GM12865 (cell line): ENCODE results near the gene NMU.

Experiments used
- DNase-seq: peaks from one replicate; pipeline ENCODE4 v3.0.0; 2010; ENCODE audit warnings: low read depth
- H3K4me3 ChIP-seq: 2 replicates; pipeline ENCODE4 v1.5.1; 2011; ENCODE audit warnings: mild to moderate bottlenecking, low read depth, low read length, control low read depth
- TF ChIP-seq, protein P1 (sequence below): IDR thresholded peaks from 2 replicates; pipeline ENCODE4 v1.5.1; 2011; ENCODE audit warnings: low read length, control low read depth, low read depth, inconsistent platforms; ENCODE audit not compliant: insufficient read depth; ENCODE audit errors: missing control alignments

NMU gene

DNA sequence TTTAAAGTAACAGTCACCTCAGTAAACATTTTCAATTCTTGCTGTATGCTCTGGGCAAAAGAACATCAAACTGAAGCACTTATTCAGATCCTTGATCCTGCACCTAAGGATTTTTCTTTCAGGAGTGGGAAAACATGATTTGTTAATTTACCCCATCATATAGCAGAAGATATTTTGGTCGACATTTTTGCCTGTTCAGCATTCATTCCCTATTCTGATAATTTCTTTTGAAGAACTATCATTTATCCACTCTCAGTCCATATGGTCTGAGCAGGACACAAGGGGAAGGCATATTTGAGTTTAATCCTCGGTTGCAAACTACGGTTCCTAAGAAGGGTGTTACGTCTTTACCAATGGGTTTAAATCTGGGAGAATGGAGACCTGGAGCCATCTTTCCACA is 88.2 kb downstream of the NMU start:
- DNase-seq, result no peak
- peak overlapping the region; percentile 63 for H3K4me3 ChIP-seq
- TF ChIP-seq, protein P1, sequence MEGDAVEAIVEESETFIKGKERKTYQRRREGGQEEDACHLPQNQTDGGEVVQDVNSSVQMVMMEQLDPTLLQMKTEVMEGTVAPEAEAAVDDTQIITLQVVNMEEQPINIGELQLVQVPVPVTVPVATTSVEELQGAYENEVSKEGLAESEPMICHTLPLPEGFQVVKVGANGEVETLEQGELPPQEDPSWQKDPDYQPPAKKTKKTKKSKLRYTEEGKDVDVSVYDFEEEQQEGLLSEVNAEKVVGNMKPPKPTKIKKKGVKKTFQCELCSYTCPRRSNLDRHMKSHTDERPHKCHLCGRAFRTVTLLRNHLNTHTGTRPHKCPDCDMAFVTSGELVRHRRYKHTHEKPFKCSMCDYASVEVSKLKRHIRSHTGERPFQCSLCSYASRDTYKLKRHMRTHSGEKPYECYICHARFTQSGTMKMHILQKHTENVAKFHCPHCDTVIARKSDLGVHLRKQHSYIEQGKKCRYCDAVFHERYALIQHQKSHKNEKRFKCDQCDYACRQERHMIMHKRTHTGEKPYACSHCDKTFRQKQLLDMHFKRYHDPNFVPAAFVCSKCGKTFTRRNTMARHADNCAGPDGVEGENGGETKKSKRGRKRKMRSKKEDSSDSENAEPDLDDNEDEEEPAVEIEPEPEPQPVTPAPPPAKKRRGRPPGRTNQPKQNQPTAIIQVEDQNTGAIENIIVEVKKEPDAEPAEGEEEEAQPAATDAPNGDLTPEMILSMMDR, result no peak

DNA sequence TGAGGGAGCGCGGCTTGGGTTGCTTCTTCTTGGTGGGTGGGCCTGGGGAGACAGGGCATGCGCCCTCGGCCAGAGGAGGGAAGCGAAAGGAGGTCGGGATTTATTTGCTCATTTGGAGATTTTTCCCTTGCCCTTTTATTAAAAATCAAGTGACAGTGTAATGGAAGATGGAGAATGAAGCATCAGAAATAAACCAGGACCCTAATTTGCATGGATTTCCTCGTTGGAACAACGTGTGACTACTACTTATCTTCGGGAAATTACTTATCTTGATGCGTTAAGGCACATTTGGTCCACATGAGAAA is 88.7 kb downstream of the NMU start:
- DNase-seq, result no peak
- H3K4me3 ChIP-seq, result peak overlapping the region; percentile 63
- TF ChIP-seq, protein P1, result no peak

DNA sequence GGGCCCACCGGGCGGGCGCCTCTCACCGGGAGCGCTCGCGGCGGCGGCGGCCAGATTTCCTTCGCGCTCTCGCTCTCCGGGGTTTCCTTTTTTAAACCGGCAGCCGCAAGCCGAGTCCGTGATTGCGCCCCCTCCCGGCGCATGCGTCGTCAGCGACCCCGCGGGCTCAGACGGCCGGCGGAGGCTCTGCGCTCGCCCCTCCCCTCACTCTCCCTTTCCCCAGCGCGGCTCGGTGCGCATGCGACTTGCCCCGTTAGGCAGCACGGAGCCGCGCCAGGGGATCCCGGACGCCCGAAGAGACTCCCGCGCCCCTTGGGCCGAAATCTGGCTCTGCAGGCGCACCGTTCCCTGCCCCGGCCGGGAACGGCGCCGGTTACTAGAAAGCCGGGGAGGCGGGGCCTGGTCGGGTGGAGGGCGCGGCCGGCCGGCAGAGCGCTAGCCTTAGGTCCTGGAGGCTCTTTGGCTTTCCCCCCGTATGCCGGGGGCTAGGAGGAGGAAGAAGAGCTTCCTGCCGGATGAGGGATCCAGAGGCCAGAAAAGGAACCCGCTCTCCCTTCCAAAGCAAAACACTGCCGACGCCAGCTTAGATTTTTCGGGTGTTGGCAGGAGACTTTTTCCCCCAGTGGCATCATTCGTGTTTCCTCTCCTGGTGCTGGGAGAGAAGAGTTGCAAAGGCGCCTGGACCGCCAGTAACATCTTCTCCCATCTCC is 89.2 kb downstream of the NMU start, which contains the start of gene CLOCK:
Gene CLOCK (minus strand): TSS at position 154 of the 710 bp plus-strand sequence. CDS start 64,124 bp downstream, outside the sequence.
- peak; percentile 93 for DNase-seq
- TF ChIP-seq, protein P1, result peak; percentile 53
- H3K4me3 ChIP-seq, result peak within 1 kb of the TSS; percentile 63

GRCh38 chr4:55546506-55546755 is 89.7 kb downstream of the NMU start:
- H3K4me3 ChIP-seq, result peak overlapping the region; percentile 63
- no peak for DNase-seq
- TF ChIP-seq, protein P1, result no peak

GRCh38 chr4:55545641-55546505 is 90.2 kb downstream of the NMU start:
- TF ChIP-seq, protein P1, result no peak
- peak overlapping the region; percentile 63 for H3K4me3 ChIP-seq
- DNase-seq, result peak; percentile 87
